NCI-H1092 treated with DMSO at 0.1 percent for 48 hours (cell line): ENCODE measurements around the gene ZNF346.

Experiments used
- DNase-seq: peaks from one replicate; lab custom pipeline; 2025; lab: John Stamatoyannopoulos, UW

Gene ZNF346

GRCh38 chr5:177067503-177067902, 45.0 kb downstream of the ZNF346 start:
- DNase-seq, result no peak

GRCh38 chr5:177070536-177071191, 48.2 kb downstream of the ZNF346 start:
- DNase-seq, result no peak

- peak; percentile 63 for DNase-seq
Observed at GRCh38 chr5:177071666-177072385, 49.3 kb downstream of the ZNF346 start.

GRCh38 chr5:177077335-177077734, 54.8 kb downstream of the ZNF346 start:
- DNase-seq, result no peak

GRCh38 chr5:177079606-177080005, 57.1 kb downstream of the ZNF346 start:
- DNase-seq, result no peak

GRCh38 chr5:177080265-177080664, 57.8 kb downstream of the ZNF346 start:
- DNase-seq, result no peak

GRCh38 chr5:177081859-177082258, 59.4 kb downstream of the ZNF346 start:
- no peak for DNase-seq

- no peak for DNase-seq
Observed at GRCh38 chr5:177083357-177083756, 60.9 kb downstream of the ZNF346 start.

GRCh38 chr5:177084175-177084574, 61.7 kb downstream of the ZNF346 start:
- DNase-seq, result no peak

- DNase-seq, result no peak
Observed at GRCh38 chr5:177085985-177086653, 63.6 kb downstream of the ZNF346 start.

GRCh38 chr5:177086654-177087397, 64.3 kb downstream of the ZNF346 start, which contains the start of gene FGFR4:
Gene FGFR4 (plus strand): TSS chr5:177086915. CDS start chr5:177089603, 2,688 bp downstream.
- peak; percentile 10 for DNase-seq

GRCh38 chr5:177087398-177088005, 65.0 kb downstream of the ZNF346 start:
- no peak for DNase-seq

GRCh38 chr5:177089127-177089526, 66.6 kb downstream of the ZNF346 start:
- DNase-seq, result no peak

GRCh38 chr5:177089825-177090641, 67.5 kb downstream of the ZNF346 start:
- DNase-seq, result no peak

- DNase-seq, result no peak
Observed at GRCh38 chr5:177090813-177091212, 68.3 kb downstream of the ZNF346 start.

GRCh38 chr5:177091232-177091631, 68.7 kb downstream of the ZNF346 start:
- no peak for DNase-seq

GRCh38 chr5:177092178-177093081, 69.9 kb downstream of the ZNF346 start:
- no peak for DNase-seq

GRCh38 chr5:177093082-177093712, 70.7 kb downstream of the ZNF346 start:
- DNase-seq, result no peak

GRCh38 chr5:177093803-177094202, 71.3 kb downstream of the ZNF346 start:
- DNase-seq, result no peak
